Gastrocnemius medialis (tissue), 4 donors: ENCODE measurements around the gene GRIA4.

Experiments used
- POLR2A ChIP-seq, 2 donors: fragments of 450-650 bp; IDR thresholded peaks; one replicate each; pipeline ENCODE4 v1.6.1; 2017; ENCODE audit warnings: antibody characterized with exemption in 2 of 2, mild to moderate bottlenecking in 2 of 2, moderate library complexity in 2 of 2
- TF ChIP-seq, protein P1 (sequence below), 5 experiments: fragments of 450-650 bp in 3 of 5; fragments of 200-600 bp in 2 of 5; sonication (generic) in 2 of 5; IDR thresholded peaks in 4 of 5; conservative IDR thresholded peaks in 1 of 5; 1 replicate in 4 of 5; 2 replicates in 1 of 5; pipeline ENCODE4 v1.5.1; 2016 to 2019; ENCODE audit warnings: antibody characterized with exemption in 5 of 5, mild to moderate bottlenecking in 3 of 5, moderate library complexity in 3 of 5

DNA sequence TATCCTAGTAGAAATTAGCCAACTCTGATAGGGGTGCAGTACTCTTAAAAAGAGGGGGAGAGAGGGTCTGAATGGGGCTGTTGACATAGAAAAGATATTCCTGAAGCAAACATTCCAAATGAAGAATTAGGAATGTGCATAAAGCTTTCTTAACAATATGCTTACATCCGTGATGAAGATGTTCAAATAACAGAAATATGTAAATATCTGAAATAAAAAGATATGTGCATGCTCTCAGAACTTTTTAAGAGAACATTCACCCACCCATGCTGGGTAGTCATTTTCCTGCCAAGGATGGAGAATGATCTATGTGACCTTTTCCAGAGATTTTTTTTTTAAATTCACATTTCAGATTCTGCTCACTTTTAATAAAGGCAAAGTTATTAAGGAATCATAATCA, 80.6 kb downstream of the GRIA4 start:
- TF ChIP-seq, protein P1, sequence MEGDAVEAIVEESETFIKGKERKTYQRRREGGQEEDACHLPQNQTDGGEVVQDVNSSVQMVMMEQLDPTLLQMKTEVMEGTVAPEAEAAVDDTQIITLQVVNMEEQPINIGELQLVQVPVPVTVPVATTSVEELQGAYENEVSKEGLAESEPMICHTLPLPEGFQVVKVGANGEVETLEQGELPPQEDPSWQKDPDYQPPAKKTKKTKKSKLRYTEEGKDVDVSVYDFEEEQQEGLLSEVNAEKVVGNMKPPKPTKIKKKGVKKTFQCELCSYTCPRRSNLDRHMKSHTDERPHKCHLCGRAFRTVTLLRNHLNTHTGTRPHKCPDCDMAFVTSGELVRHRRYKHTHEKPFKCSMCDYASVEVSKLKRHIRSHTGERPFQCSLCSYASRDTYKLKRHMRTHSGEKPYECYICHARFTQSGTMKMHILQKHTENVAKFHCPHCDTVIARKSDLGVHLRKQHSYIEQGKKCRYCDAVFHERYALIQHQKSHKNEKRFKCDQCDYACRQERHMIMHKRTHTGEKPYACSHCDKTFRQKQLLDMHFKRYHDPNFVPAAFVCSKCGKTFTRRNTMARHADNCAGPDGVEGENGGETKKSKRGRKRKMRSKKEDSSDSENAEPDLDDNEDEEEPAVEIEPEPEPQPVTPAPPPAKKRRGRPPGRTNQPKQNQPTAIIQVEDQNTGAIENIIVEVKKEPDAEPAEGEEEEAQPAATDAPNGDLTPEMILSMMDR (IDR thresholded peaks at IDR 0.05 in 4 of 5, conservative IDR thresholded peaks at IDR 0.05 in 1 of 5): no peak
- no peak for TF ChIP-seq POLR2A (IDR thresholded peaks at IDR 0.05)
